Fibroblast of pulmonary artery (primary cell): ENCODE data around the gene PTPRC.
"Not testable (repeated sequence)": the region's sequence is repeated elsewhere in the genome, so short reads cannot be mapped to it uniquely, and the experiment has no call there.

ENCODE experiments used
- DNase-seq: peaks from one replicate; pipeline ENCODE4 v3.0.0-alpha.2; 2010; ENCODE audit warnings: low read depth
- H3K4me3 ChIP-seq: replicated peaks from 2 replicates; pipeline ENCODE4 v1.5.1; 2011; ENCODE audit warnings: low read depth, mild to moderate bottlenecking, control low read depth, low read length, moderate library complexity
- CTCF ChIP-seq: IDR thresholded peaks from 2 replicates; pipeline ENCODE4 v1.5.1; 2011; ENCODE audit warnings: mild to moderate bottlenecking, control low read depth, low read length, inconsistent platforms; ENCODE audit errors: missing control alignments

PTPRC gene

GRCh38 chr1:198600906-198601305 is 37.9 kb upstream of the PTPRC start:
- TF ChIP-seq CTCF, result no peak
- DNase-seq, result no peak
- no peak overlapping the region for H3K4me3 ChIP-seq

- not testable (repeated sequence) for DNase-seq, H3K4me3 ChIP-seq
Measured at GRCh38 chr1:198601310-198601709, 37.5 kb upstream of the PTPRC start.

- DNase-seq, result no peak
- no peak for TF ChIP-seq CTCF
Measured at GRCh38 chr1:198601936-198602889, 36.6 kb upstream of the PTPRC start.

GRCh38 chr1:198604975-198605374 is 33.9 kb upstream of the PTPRC start:
- H3K4me3 ChIP-seq, result no peak overlapping the region
- no peak for TF ChIP-seq CTCF
- DNase-seq, result no peak

More at GRCh38 chr1:198601936-198602889, 36.6 kb upstream of the PTPRC start:
- no peak overlapping the region for H3K4me3 ChIP-seq

GRCh38 chr1:198605406-198605805 is 33.4 kb upstream of the PTPRC start:
- no peak for TF ChIP-seq CTCF
- H3K4me3 ChIP-seq, result no peak overlapping the region
- DNase-seq, result no peak

- no peak overlapping the region for H3K4me3 ChIP-seq
Measured at GRCh38 chr1:198606020-198606438, 32.8 kb upstream of the PTPRC start.

GRCh38 chr1:198607714-198608113 is 31.1 kb upstream of the PTPRC start:
- H3K4me3 ChIP-seq, result no peak overlapping the region
- no peak for TF ChIP-seq CTCF
- no peak for DNase-seq

More at GRCh38 chr1:198606020-198606438, 32.8 kb upstream of the PTPRC start:
- DNase-seq, result no peak
- no peak for TF ChIP-seq CTCF
